ENCODE measurements around the gene GRID1. TPM values are rescaled to one million over a fixed set of nuclear protein-coding genes. Genes with fewer than 3 reads are reported as not detected.
"Not testable (repeated sequence)": the region's sequence is repeated elsewhere in the genome, so short reads cannot be mapped to it uniquely, and the experiment has no call there.

The GRID1 gene
- total RNA-seq, 1 experiment from 2014 or later, result 0.37 TPM

DNA sequence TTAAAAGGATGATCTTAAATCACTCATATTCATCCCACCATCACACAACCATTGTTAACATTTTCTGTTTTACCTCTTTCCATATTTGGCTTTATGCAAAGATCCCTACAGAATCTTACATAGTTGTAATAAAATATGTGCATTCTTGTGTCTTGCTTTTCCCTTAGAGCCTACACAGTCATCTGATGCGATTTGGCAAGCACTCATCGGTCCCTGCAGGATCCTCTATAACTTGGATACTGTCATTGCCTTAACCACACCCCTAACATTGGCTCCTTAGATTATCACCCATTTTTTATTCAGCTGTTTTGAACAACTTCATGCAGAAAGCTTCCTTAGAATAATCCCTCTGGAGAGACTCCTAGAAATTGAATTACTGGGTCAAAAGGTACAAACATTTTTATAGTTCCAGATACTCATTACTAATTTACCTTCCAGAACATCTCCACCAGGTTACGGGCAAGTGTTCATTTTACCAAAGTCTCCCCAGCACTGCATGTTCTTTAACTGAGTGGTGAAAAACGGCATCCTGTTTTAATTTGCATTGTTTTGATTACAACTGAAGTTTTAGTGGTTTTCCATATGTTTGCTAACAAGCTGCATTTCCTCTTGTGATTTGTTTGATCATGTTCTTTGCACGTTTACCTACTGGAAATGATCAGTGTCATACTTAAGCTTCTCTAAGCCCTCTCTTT, 268.3 kb downstream of the GRID1 start:
- Mint-ChIP-seq H3K9me3 (0 out of 2 replicates have a peak, but pooled peaks cover 4% of the 10 kb centered on the region), H3K4me3 (no peak overlapping the region), H3K27me3 (ENCODE audit: low read depth) (no peaks in the 10 kb centered on the region), H3K27ac (no peak overlapping the region), H3K4me1 (no peaks in the 10 kb centered on the region), H3K36me3 (no peaks in the 10 kb centered on the region)
- DNase-seq (ENCODE audit: low spot score) (no peak), ATAC-seq (no peak)
- ChIA-PET POLR2A (no interaction called here), CTCF (no interaction called here)
- TF ChIP-seq OVOL2 (CRISPR knock-in tag; IDR thresholded peaks at IDR 0.05; ENCODE audit: borderline replicate concordance), result no peak
- TF ChIP-seq FOXK1 (CRISPR knock-in tag; IDR thresholded peaks at IDR 0.05), result no peak
- no peak for TF ChIP-seq EMX1 (CRISPR knock-in tag; IDR thresholded peaks at IDR 0.05)
- TF ChIP-seq ZNF121 (CRISPR knock-in tag; IDR thresholded peaks at IDR 0.05), result no peak

- POLR2A ChIA-PET; H3K27ac Mint-ChIP-seq; H3K4me3 Mint-ChIP-seq; DNase-seq (ENCODE audit: low spot score); H3K36me3 Mint-ChIP-seq; H3K4me1 Mint-ChIP-seq; H3K9me3 Mint-ChIP-seq; H3K27me3 Mint-ChIP-seq (ENCODE audit: low read depth); CTCF ChIA-PET; ATAC-seq: not testable (repeated sequence)
These were observed 271.5 kb downstream of the GRID1 start for GRCh38 chr10:86095061-86095460.

DNA sequence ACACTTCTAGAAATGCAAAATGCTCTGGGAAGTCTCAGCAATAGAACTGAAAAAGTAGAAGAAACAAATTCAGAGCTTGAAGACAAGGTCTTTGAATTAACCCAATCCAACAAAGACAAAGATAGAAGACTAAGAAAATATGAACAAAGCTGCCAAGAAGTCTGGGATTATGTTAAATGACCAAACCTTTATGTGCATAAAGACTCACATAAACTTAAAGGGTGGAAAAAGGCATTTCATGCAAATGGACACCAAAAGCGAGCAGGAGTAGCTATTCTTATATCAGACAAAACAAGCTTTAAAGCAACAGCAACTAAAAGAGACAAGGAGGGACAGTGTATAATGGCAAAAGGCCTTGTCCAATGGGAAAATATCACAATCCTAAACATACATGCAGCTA, 274.3 kb downstream of the GRID1 start:
- H3K4me3 Mint-ChIP-seq; H3K9me3 Mint-ChIP-seq; H3K27me3 Mint-ChIP-seq (ENCODE audit: low read depth); DNase-seq (ENCODE audit: low spot score); H3K4me1 Mint-ChIP-seq; H3K36me3 Mint-ChIP-seq; H3K27ac Mint-ChIP-seq; ATAC-seq: not testable (repeated sequence)
- POLR2A ChIA-PET, result interaction anchor here (1.0 kb wide), 1 partner anchor 32 kb away, joined by 3 read pairs; no protein-coding TSS in a partner anchor
- CTCF ChIA-PET, result interaction anchor here (2.0 kb wide), 1 partner anchor 8 kb away, joined by 9 read pairs; no protein-coding TSS in a partner anchor

GRCh38 chr10:86091216-86091615, 275.4 kb downstream of the GRID1 start:
- Mint-ChIP-seq H3K27me3 (ENCODE audit: low read depth) (no peaks in the 10 kb centered on the region; the same call in 1 of the 2 replicates), H3K9me3 (peaks cover 5% of the 10 kb centered on the region; the same call in 1 of the 2 replicates), H3K4me1 (peaks cover 9% of the 10 kb centered on the region; the same call in 1 of the 2 replicates), H3K4me3 (no peak overlapping the region), H3K27ac (no peak overlapping the region), H3K36me3 (no peaks in the 10 kb centered on the region)
- ChIA-PET CTCF (interaction anchor here (0.9 to 2.0 kb wide), 4 partner anchors 9 to 48 kb away, joined by 3 to 9 read pairs (median 3); no protein-coding TSS in a partner anchor), POLR2A (no interaction called here)
- no peak; the same call in 1 of the 2 replicates for ATAC-seq
- DNase-seq (ENCODE audit: low spot score), result no peak
- no peak for TF ChIP-seq CREM (CRISPR knock-in tag; IDR thresholded peaks at IDR 0.05)
- TF ChIP-seq ZNF425 (CRISPR knock-in tag; conservative IDR thresholded peaks at IDR 0.05), result no peak
- TF ChIP-seq AR (CRISPR knock-in tag; IDR thresholded peaks at IDR 0.05), result no peak
- TF ChIP-seq, protein P1, sequence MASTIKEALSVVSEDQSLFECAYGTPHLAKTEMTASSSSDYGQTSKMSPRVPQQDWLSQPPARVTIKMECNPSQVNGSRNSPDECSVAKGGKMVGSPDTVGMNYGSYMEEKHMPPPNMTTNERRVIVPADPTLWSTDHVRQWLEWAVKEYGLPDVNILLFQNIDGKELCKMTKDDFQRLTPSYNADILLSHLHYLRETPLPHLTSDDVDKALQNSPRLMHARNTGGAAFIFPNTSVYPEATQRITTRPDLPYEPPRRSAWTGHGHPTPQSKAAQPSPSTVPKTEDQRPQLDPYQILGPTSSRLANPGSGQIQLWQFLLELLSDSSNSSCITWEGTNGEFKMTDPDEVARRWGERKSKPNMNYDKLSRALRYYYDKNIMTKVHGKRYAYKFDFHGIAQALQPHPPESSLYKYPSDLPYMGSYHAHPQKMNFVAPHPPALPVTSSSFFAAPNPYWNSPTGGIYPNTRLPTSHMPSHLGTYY (CRISPR knock-in tag; IDR thresholded peaks at IDR 0.05), result no peak
- TF ChIP-seq IRF2 (CRISPR knock-in tag; IDR thresholded peaks at IDR 0.05; ENCODE audit: borderline replicate concordance, low read depth), result no peak
- TF ChIP-seq TEAD1 (CRISPR knock-in tag; IDR thresholded peaks at IDR 0.05), result no peak
- TF ChIP-seq, protein P2, sequence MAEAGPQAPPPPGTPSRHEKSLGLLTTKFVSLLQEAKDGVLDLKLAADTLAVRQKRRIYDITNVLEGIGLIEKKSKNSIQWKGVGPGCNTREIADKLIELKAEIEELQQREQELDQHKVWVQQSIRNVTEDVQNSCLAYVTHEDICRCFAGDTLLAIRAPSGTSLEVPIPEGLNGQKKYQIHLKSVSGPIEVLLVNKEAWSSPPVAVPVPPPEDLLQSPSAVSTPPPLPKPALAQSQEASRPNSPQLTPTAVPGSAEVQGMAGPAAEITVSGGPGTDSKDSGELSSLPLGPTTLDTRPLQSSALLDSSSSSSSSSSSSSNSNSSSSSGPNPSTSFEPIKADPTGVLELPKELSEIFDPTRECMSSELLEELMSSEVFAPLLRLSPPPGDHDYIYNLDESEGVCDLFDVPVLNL (CRISPR knock-in tag; IDR thresholded peaks at IDR 0.05; ENCODE audit: borderline replicate concordance, low read depth), result no peak
- TF ChIP-seq, protein P3, sequence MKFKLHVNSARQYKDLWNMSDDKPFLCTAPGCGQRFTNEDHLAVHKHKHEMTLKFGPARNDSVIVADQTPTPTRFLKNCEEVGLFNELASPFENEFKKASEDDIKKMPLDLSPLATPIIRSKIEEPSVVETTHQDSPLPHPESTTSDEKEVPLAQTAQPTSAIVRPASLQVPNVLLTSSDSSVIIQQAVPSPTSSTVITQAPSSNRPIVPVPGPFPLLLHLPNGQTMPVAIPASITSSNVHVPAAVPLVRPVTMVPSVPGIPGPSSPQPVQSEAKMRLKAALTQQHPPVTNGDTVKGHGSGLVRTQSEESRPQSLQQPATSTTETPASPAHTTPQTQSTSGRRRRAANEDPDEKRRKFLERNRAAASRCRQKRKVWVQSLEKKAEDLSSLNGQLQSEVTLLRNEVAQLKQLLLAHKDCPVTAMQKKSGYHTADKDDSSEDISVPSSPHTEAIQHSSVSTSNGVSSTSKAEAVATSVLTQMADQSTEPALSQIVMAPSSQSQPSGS (CRISPR knock-in tag; IDR thresholded peaks at IDR 0.05; ENCODE audit: borderline replicate concordance, low read depth), result no peak
- TF ChIP-seq ZNF263 (CRISPR knock-in tag; IDR thresholded peaks at IDR 0.05; ENCODE audit: low read depth), result no peak
- TF ChIP-seq ZSCAN18 (CRISPR knock-in tag; IDR thresholded peaks at IDR 0.05), result no peak
- no peak for TF ChIP-seq ZNF512 (CRISPR knock-in tag; IDR thresholded peaks at IDR 0.05; ENCODE audit: borderline replicate concordance)

Data from WTC11 (cell line).